ENCODE results near the gene DSN1. TPM values are rescaled to one million over a fixed set of nuclear protein-coding genes. Genes with fewer than 3 reads are reported as not detected.

The DSN1 gene
- total and polyA plus RNA-seq, 9 of the 15 experiments (the other 6 are each of a cell fraction or from before 2014, with no cell fraction given) = 23.3 to 45.3 (median 31.1) TPM

DNA sequence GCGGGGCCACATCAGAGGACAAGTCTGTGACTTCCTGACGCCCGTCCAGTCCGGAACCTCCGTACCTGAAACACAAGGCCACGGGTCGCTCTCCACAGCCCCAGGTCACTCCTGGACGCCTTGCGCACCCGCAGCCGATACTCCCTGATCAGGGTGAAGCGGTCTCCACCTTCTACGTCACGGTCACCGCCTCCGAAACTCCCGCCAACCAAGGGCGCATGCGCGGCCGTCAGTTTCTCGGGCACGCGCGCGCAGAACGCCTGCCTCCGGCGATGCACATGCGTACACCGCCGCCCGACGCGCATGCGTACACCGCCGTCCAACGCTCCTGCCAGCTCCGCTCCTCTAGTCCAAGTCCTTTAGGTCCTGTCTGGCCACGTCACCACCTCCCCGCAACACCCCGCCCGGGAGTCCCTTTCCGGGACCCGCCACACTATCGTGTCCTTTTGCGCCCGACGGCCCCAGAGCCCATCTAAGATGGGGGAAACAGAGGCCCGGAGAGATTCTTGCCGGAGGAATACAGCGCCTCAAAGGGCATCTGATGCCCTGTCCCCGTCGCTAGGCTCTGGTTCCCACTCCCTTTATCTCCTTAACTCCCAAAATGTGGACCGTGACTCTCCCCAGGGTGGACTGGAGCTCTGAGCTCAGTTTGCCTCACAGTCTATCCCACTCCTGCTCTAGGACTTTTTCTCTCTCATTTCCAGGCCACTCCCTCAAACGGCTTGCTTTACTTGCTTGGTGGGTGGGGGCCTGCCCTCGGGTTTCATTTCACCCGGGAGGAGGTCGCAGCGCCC lies at the start of gene DSN1 (continued):
- TF ChIP-seq, protein P1, sequence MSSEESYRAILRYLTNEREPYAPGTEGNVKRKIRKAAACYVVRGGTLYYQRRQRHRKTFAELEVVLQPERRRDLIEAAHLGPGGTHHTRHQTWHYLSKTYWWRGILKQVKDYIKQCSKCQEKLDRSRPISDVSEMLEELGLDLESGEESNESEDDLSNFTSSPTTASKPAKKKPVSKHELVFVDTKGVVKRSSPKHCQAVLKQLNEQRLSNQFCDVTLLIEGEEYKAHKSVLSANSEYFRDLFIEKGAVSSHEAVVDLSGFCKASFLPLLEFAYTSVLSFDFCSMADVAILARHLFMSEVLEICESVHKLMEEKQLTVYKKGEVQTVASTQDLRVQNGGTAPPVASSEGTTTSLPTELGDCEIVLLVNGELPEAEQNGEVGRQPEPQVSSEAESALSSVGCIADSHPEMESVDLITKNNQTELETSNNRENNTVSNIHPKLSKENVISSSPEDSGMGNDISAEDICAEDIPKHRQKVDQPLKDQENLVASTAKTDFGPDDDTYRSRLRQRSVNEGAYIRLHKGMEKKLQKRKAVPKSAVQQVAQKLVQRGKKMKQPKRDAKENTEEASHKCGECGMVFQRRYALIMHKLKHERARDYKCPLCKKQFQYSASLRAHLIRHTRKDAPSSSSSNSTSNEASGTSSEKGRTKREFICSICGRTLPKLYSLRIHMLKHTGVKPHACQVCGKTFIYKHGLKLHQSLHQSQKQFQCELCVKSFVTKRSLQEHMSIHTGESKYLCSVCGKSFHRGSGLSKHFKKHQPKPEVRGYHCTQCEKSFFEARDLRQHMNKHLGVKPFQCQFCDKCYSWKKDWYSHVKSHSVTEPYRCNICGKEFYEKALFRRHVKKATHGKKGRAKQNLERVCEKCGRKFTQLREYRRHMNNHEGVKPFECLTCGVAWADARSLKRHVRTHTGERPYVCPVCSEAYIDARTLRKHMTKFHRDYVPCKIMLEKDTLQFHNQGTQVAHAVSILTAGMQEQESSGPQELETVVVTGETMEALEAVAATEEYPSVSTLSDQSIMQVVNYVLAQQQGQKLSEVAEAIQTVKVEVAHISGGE (CRISPR knock-in tag; IDR thresholded peaks at IDR 0.05) = no peak; a peak in 1 of 6 replicates
- no peak for TF ChIP-seq NUFIP1 (IDR thresholded peaks at IDR 0.05; ENCODE audit: partially characterized antibody)
- TF ChIP-seq, protein P2, sequence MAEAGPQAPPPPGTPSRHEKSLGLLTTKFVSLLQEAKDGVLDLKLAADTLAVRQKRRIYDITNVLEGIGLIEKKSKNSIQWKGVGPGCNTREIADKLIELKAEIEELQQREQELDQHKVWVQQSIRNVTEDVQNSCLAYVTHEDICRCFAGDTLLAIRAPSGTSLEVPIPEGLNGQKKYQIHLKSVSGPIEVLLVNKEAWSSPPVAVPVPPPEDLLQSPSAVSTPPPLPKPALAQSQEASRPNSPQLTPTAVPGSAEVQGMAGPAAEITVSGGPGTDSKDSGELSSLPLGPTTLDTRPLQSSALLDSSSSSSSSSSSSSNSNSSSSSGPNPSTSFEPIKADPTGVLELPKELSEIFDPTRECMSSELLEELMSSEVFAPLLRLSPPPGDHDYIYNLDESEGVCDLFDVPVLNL (CRISPR knock-in tag; IDR thresholded peaks at IDR 0.05; ENCODE audit: low read depth) = peak; percentile 96
- no peak for TF ChIP-seq FOS (IDR thresholded peaks at IDR 0.05; ENCODE audit: extremely low read depth, insufficient read length)
- no peak for TF ChIP-seq NFYB (IDR thresholded peaks at IDR 0.05; ENCODE audit: extremely low read depth, insufficient read length)
- TF ChIP-seq, protein P3, sequence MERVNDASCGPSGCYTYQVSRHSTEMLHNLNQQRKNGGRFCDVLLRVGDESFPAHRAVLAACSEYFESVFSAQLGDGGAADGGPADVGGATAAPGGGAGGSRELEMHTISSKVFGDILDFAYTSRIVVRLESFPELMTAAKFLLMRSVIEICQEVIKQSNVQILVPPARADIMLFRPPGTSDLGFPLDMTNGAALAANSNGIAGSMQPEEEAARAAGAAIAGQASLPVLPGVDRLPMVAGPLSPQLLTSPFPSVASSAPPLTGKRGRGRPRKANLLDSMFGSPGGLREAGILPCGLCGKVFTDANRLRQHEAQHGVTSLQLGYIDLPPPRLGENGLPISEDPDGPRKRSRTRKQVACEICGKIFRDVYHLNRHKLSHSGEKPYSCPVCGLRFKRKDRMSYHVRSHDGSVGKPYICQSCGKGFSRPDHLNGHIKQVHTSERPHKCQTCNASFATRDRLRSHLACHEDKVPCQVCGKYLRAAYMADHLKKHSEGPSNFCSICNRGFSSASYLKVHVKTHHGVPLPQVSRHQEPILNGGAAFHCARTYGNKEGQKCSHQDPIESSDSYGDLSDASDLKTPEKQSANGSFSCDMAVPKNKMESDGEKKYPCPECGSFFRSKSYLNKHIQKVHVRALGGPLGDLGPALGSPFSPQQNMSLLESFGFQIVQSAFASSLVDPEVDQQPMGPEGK (CRISPR knock-in tag; IDR thresholded peaks at IDR 0.05; ENCODE audit: borderline replicate concordance) = no peak
- no peak; the same call in 1 of the 2 replicates for TF ChIP-seq SREBF1 (IDR thresholded peaks at IDR 0.05; ENCODE audit: borderline replicate concordance, low read depth, low read length)
- no peak for TF ChIP-seq ZNF124 (CRISPR knock-in tag; IDR thresholded peaks at IDR 0.05)
- no peak; the same call in 1 of the 2 replicates for TF ChIP-seq ZFP1 (CRISPR knock-in tag; IDR thresholded peaks at IDR 0.05)
- TF ChIP-seq TEAD4 (IDR thresholded peaks at IDR 0.05; ENCODE audit: low read length) = no peak
- no peak for TF ChIP-seq TEAD4 (CRISPR knock-in tag; IDR thresholded peaks at IDR 0.05; ENCODE audit: borderline replicate concordance)
- no peak for TF ChIP-seq ELF2 (CRISPR knock-in tag; IDR thresholded peaks at IDR 0.05)
- TF ChIP-seq SNRNP70 (optimal IDR thresholded peaks at IDR 0.05; ENCODE audit: low read depth, low read length) = no peak
- TF ChIP-seq ZBED1 (IDR thresholded peaks at IDR 0.05) = no peak; the same call in 1 of the 2 replicates
- no peak for TF ChIP-seq PTBP1 (IDR thresholded peaks at IDR 0.05; ENCODE audit: low read depth, low read length)
- TF ChIP-seq, protein P4, sequence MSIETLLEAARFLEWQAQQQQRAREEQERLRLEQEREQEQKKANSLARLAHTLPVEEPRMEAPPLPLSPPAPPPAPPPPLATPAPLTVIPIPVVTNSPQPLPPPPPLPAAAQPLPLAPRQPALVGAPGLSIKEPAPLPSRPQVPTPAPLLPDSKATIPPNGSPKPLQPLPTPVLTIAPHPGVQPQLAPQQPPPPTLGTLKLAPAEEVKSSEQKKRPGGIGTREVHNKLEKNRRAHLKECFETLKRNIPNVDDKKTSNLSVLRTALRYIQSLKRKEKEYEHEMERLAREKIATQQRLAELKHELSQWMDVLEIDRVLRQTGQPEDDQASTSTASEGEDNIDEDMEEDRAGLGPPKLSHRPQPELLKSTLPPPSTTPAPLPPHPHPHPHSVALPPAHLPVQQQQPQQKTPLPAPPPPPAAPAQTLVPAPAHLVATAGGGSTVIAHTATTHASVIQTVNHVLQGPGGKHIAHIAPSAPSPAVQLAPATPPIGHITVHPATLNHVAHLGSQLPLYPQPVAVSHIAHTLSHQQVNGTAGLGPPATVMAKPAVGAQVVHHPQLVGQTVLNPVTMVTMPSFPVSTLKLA (conservative IDR thresholded peaks at IDR 0.05) = peak; percentile 70 to 72; a peak in 3 of 4 replicates
- TF ChIP-seq YBX1 (IDR thresholded peaks at IDR 0.05) = no peak

All from K562 (cell line).